Measurements from ENCODE around the gene AK3.

The AK3 gene

GRCh38 chr9:4748612-4749011 is 7.6 kb upstream of the AK3 start:
- no peak for DNase-seq (ENCODE audit: insufficient read length, low spot score)

GRCh38 chr9:4746278-4747030 is 5.5 kb upstream of the AK3 start:
- FAIRE-seq (no peak), DNase-seq (ENCODE audit: insufficient read length, low spot score) (no peak)
- no peak for TF ChIP-seq CTCF (IDR thresholded peaks at IDR 0.05; ENCODE audit: insufficient read depth, missing control alignments)

More at GRCh38 chr9:4748612-4749011, 7.6 kb upstream of the AK3 start:
- no peak for FAIRE-seq
- TF ChIP-seq CTCF (IDR thresholded peaks at IDR 0.05; ENCODE audit: insufficient read depth, missing control alignments), result no peak

- no peak for TF ChIP-seq CTCF (IDR thresholded peaks at IDR 0.05; ENCODE audit: insufficient read depth, missing control alignments)
- DNase-seq (ENCODE audit: insufficient read length, low spot score), result no peak
- no peak for FAIRE-seq
These were observed 2.3 kb upstream of the AK3 start for GRCh38 chr9:4743131-4743875.

- no peak for FAIRE-seq
- no peak for DNase-seq (ENCODE audit: insufficient read length, low spot score)
- TF ChIP-seq CTCF (IDR thresholded peaks at IDR 0.05; ENCODE audit: insufficient read depth, missing control alignments), result no peak
These were observed 1.2 kb upstream of the AK3 start for GRCh38 chr9:4742246-4742645.

- FAIRE-seq (no peak), DNase-seq (ENCODE audit: insufficient read length, low spot score) (no peak)
- no peak for TF ChIP-seq CTCF (IDR thresholded peaks at IDR 0.05; ENCODE audit: insufficient read depth, missing control alignments)
These were observed 525 bp upstream of the AK3 start for GRCh38 chr9:4741365-4742089.

GRCh38 chr9:4740388-4740637 is 689 bp downstream of the AK3 start:
- TF ChIP-seq CTCF (IDR thresholded peaks at IDR 0.05; ENCODE audit: insufficient read depth, missing control alignments), result no peak
- no peak for FAIRE-seq
- no peak for DNase-seq (ENCODE audit: insufficient read length, low spot score)
